DMS153 treated with DMSO at 0.1 percent for 48 hours (cell line): ENCODE measurements around the gene RPE.

Experiments
- DNase-seq: peaks from one replicate; lab custom pipeline; 2025; ENCODE audit not compliant: unreplicated experiment; lab: John Stamatoyannopoulos, UW

The RPE gene

DNA sequence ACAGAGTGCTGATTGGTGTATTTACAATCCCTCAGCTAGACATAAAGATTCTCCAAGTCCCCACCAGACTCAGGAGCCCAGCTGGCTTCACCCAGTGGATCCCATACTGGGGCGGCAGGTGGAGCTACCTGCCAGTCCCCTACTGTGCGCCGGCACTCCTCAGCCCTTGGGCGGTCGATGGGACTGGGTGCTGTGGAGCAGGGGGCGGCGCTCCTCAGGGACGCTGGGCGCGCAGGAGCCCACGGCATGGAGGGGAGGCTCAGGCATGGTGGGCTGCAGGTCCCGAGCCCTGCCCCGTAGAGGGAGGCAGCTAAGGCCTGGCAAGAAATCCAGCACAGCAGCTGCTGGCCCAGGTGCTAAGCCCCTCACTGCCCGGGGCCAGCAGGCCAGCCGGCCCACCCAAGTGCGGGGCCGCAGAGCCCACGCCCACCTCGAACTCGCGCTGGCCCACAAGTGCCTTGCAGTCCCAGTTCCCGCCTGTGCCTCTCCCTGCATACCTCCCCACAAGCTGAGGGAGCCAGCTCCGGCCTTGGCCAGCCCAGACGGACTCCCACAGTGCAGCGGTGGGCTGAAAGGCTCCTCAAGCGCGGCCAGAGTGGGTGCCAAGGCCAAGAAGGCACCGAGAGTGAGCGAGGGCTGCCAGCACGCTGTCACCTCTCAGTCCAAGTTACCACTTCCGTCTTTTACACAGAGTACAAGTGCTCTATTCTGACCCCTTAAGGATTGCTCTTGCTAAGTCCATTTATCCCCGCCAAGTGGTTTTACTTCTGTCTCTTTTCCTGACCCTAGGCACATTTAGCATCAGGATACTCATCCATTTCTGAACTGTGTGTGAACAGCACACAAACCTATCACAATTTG is 1.7 kb upstream of the RPE start:
- no peak for DNase-seq

DNA sequence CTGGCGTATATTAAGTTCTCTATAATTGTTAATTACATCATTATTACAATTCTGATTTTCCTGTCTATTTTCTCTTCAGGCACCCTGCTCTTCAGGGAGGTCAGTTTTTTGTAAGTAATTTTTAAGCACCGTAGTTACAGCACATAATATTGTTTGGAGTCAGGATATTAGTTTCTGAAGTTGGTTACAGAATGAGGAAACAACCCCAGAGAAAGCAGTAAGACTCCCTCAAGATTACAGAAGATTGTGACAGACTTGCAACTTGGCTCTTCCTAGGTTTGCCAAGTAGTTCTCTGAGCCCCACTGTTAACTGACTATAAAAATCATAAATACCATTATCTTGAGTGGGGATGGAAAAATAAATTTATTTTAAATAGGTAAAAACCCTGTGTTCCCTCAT is 921 bp downstream of the RPE start:
- no peak for DNase-seq

DNA sequence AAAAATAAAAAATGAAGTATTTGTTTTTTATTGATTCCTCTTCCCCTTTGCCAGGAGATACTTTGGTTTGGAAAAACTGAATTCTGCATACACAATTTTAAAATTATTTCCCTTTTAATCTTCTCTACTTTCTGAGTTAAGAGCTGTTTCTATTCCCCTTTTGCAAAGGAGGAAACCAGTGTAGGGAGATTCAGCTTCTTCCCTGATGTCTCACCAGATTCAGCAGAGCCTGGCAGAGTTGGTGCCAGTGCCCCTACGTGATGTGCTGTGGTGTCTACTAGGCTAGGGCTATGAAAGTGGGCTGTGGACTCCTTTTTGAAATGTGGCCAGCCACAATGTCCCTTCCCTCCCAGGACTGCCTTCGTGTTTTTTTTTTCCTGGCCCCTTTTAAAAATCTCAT is 2.4 kb downstream of the RPE start:
- DNase-seq: no peak

DNA sequence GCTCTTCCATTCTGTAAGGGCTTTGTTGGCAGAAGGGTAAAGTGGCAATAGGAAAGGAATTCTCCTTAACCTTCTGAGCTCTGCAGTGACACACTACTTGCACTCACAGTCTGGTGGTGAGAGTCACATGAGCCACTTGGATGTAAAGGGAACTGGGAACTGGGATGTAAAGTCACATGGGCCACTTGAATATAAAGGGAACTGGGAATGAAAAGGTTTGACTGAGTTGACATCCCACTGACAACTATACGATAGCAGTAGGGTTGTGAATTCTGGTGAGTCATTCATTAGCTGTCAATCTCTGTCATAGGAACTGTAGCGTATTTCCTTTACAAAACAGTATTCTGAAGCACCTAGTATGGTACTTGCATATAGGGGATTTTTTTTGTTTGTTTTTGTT is 5.5 kb downstream of the RPE start:
- DNase-seq: no peak

DNA sequence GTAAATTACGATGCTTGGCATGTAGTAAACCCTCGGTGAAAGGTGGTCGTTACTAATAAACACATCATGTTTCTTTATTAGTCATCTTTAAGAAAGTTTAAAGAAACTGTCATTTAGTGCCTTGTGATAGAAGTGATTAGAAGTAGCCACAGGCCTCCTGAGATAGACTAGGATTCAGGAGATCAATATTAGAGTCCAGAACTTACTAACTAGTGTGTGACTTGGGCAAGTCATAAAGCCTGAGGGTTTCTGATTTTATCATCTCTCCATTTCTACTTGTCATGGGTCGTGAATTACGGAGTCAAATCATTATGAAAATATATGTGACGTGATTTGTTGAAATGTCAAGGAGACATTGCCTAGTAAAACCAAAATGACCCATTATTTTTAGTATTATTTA is 6.7 kb downstream of the RPE start:
- no peak for DNase-seq

DNA sequence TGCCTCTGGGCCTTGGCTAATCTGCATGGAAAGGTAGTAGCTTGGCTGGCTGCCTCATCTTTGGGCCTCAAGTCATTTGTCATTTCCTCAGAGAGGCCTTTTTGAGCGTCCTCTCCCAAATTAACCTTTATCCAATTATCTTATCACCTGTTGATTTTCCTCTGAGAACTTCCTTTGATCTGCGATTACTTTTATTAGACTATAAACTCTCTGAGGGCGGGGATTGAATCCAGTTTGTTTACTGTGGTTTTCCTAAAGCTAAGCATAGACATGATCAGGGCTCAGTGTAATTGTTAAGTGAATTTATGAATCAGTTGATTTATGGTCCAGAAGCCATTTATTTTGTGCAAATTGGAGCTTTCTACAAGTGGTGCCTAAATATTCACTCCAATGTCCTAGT is 7.5 kb downstream of the RPE start:
- DNase-seq: no peak

DNA sequence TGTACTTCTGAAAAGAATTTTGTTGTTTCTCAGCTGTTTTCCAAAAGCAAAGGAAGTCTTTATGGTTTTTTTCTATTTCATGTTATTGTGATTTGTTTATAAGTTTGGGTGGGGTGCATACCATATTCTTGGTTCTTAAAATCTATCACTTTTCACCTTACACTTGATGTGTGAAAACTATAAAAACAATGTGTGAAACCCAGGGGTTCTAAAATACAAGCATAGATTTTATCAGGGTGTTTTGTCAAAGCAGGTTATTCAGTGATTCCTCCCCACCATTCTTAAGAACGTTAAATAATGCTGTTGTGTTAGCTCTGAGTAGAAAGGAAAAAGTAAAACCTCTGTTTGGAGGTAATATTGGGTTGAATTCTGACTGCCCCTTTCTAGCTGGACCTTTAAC is 17.7 kb downstream of the RPE start:
- DNase-seq: no peak

DNA sequence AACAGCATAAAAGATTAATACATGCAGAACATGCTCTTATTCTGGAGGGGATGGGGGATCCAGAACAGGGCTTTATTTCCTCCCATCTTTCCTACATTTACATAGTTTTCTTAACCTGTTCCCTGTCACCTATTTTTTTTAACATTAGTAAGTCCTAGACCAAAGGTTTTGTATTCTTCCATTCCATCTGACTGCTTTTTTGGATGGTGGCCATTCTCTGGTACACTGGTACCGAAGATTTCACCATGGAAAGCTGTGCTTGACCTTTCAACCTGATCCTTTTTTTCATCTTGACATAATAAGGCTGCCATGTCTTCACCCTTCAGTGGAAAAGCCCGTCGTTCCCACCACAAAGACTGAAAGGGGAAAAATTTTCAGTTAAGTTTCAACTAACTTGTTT is 20.4 kb downstream of the RPE start:
- DNase-seq: no peak

DNA sequence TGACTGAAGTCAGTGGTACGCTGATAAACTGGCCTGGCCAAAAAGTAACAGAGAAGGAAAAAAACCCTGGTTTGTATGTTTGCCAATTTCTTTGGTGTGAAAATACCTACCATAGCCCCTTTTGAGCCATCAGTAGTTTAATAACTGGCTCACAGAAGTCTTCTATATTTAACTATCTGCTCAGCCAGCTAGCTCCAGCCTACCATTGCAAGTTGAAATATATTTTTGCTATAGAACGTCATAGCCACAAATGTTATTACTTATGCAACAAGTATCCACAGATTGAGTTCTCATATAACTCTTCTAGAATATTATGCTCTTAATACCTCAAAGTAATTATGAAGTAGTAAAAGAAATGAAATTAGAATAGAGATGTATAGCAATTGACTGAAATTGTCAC is 25.2 kb downstream of the RPE start:
- no peak for DNase-seq

DNA sequence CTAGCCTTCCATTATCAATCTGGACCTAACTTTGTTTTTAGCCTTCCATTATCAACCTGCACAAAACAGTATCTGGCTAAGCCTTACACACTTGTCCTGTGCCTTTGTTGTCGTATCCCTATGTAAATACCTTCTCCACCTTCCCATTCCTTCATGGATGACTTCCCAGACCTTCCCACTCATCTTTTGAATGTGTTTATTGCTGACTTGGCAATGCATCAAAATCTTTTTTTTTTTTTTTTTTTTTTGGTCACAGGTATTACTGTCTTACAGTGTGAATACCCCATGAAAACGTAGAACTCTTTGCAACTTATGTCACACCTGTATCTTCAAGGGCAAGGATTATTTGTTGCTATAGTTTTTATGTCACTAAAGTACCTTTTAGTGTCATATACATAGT is 25.7 kb downstream of the RPE start:
- no peak for DNase-seq

DNA sequence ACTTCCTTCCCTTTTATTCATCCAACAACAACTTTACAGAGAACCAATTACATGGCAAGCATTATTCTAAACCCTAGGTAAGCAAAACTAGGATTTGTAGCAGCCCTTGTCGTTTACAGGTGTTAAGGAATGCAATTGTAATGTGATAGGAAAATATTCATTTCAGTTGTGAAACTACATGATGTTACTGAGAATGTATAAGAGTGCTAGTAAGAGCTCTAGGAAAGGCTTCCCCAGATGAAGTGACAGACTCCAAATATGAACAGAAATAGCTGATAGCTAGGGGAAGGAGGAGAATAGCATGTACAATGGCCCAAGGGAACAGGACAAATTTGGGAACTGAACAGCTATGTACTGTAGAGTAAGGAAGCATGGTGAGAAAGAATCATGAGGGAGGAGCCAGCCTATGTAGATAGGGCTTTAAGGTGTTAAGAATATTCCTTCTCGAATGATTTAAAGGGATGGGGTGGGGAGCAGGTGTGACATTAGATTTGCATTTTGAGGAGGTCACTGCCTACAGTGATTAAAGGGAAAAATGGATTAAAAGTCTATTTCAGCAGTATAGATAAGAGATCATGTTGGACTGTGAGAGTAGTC is 31.7 kb downstream of the RPE start:
- no peak for DNase-seq

DNA sequence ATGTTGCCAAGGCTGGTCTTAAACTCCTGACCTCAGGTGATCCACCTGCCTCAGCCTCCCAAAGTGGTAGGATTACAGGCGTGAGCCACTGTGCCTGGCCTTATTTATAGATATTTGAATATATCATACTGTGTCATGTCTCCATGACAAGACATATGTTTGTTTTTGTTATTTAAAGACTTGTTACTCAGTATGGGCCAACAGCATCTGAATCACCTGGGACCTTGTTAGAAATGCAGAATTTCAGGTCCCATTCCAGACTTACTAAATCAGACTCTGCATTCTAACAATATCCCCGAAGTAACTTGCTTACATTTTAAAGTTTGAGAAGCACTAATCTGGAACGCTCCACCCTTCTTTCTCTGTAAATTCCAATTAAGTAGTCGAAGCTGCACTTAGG is 33.2 kb downstream of the RPE start:
- DNase-seq: no peak

DNA sequence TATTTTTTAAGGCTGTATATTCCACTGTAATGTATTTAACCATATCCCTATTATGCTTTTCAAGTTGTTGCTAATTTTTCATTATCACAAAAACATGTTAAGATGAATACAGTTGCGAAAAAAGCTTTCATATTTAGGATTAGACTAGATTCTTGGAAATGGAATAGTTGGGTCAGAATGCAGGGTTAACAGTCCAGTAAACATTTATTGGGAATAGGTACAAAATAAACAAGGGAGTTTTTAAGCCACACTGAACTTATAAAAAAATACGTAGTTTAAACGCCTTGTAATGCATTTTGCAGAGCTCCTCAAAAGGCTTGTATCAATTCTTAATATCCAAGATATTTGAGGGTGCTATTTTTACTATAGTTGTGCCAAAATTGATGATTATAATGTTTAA is 35.6 kb downstream of the RPE start:
- no peak for DNase-seq

DNA sequence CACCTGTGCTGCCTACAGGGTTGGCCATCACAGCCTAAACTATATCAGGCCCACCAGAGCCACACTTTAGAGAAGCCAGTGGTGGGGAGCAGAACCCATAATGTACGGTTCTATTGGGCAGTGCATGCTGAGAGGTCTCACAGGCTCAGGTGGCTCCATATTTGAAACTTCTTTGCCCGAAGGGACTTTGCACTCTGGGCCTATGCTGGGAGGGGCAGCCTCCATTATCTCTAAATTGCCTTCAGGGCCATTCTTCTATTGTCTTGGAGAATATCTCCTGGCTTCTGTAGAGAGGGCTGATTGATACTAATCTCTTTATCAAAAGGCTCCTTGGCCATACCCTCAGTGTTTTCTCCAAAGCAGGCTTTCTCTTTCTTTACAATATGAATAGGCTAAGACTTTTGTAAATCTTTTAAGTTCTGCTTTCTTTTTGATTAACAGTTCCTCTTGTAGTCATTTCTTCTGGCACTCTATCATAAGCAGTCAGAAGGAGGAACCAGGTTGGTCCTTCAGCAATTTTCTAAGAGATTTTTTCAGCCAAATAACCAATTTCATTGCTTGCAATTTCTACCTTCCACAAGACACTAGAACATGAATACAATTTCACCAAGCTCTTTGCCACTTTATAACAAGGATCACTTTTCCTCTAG is 44.5 kb downstream of the RPE start:
- no peak for DNase-seq

DNA sequence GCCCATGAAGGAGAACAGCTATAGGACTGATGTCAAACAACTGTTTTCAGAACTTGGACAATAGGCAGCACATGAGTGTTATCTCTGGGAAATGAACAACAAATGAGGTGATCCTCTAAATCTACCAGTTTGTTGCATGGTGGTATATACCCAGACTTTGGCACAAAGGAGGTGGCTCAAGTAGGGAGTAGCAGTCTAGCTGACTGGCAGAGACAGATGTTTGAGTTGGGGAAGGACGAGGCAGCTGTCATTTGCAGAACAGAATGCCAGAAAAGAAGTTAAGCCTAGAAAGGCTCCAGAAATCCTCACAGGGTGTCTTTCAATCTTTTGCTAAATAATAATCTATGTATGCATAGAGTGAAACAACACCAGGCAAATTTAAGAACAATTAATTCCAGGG is 47.4 kb downstream of the RPE start:
- no peak for DNase-seq

DNA sequence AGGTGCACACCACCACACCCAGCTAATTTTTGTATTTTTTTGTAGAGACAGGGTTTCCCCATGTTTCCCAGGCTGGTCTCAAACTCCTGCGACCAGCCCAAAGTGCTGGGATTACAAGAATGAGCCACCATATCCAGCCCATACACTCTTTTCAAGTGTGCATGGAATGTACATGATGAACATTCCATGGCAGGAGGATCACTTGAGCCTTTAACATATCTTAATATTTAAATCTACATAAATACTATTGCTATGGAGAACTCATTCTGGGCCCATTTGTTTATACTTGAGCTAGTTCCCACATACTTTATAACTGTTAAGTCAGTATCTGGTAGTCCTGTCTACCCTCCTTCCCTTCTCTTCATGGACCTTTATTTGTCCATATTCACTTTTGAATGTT is 48.4 kb downstream of the RPE start:
- DNase-seq: no peak

DNA sequence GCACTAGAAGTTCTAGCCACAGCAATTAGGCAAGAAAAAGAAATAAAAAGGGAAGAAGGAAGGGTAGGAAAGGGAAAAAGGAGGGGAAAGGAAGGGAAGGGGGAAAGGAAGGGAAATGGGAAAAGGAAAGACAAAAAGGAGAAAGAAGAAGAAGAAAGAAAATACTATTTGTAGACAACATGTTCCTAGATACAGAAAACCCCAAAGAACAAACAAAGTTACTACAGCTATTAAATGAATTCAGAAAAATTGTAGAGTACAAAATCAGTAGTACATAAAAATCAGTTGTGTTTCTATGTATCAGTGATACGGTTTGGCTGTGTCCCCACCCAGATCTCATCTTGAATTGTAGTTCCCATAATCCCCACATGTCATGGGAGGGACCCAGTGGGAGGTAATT is 52.3 kb downstream of the RPE start:
- DNase-seq: no peak

DNA sequence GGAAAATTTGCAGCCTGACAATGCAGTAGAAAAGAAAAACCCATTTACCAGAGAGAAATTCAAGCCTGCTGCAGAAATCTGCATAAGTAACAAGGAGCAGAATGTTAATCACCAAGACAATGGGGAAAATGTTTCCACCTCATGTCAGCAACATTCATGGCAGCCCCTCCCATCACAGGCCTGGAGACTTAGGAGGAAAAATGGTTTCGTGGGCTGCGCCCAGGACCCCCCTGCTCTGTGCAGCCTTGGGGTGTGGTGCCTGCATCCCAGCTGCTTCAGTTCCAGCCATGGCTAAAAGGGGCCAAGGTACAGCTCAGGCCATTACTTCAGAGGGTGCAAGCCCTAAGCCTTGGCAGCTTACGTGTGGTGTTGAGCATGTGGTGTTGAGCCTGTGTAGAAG is 53.4 kb downstream of the RPE start:
- no peak for DNase-seq

DNA sequence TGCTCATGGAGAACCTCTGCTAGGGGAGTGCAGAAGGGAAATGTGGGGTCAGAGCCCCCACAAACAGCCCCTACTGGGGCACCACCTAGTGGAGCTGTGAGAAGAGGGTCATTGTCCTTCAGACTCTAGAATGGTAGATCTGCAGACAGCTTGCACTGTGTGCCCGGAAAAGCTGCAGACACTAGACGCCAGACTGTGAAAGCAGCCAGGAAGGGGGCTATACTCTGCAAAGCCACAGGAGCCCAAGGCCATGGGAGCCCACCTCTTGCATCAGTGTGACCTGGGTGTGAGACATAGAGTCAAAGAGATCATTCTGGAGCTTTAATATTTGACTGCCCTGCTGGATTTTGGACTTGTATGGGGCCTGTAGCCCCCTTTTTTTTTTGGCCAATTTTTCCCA is 60.9 kb downstream of the RPE start:
- DNase-seq: no peak
